Measurements from ENCODE around the gene LIMK2.
A peak's percentile ranks its signal among the peaks of the same experiment; 100 is the strongest.

Gene LIMK2

GRCh38 chr22:31271026-31271425 lies 58.9 kb downstream of the LIMK2 start:
- no peaks in the 10 kb centered on the region for H3K27me3 Mint-ChIP-seq
- H3K27ac Mint-ChIP-seq, result peak overlapping the region; percentile 84
- H3K36me3 Mint-ChIP-seq, result peaks cover 5% of the 10 kb centered on the region
- H3K4me3 Mint-ChIP-seq, result no peak overlapping the region
- no peaks in the 10 kb centered on the region for H3K9me3 Mint-ChIP-seq (ENCODE audit: low read depth)
- H3K4me1 Mint-ChIP-seq (ENCODE audit: low read depth), result peaks cover 58% of the 10 kb centered on the region

- H3K27me3 Mint-ChIP-seq, result no peaks in the 10 kb centered on the region
- no peaks in the 10 kb centered on the region for H3K9me3 Mint-ChIP-seq (ENCODE audit: low read depth)
- H3K4me3 Mint-ChIP-seq, result no peak overlapping the region
- H3K36me3 Mint-ChIP-seq, result peaks cover 5% of the 10 kb centered on the region
- peaks cover 60% of the 10 kb centered on the region for H3K4me1 Mint-ChIP-seq (ENCODE audit: low read depth)
- H3K27ac Mint-ChIP-seq, result peak overlapping the region; percentile 84
Observed at GRCh38 chr22:31271485-31271884, 59.4 kb downstream of the LIMK2 start.

- H3K4me1 Mint-ChIP-seq (ENCODE audit: low read depth), result peaks cover 69% of the 10 kb centered on the region
- H3K4me3 Mint-ChIP-seq, result no peak overlapping the region
- peak overlapping the region; percentile 80 for H3K27ac Mint-ChIP-seq
- H3K36me3 Mint-ChIP-seq, result peaks cover 2% of the 10 kb centered on the region
- H3K27me3 Mint-ChIP-seq, result no peaks in the 10 kb centered on the region
- H3K9me3 Mint-ChIP-seq (ENCODE audit: low read depth), result no peaks in the 10 kb centered on the region
Observed at GRCh38 chr22:31272522-31273446, 60.7 kb downstream of the LIMK2 start.

- Mint-ChIP-seq H3K36me3 (peaks cover 5% of the 10 kb centered on the region), H3K4me1 (ENCODE audit: low read depth) (peaks cover 78% of the 10 kb centered on the region), H3K27ac (peak overlapping the region; percentile 81), H3K4me3 (no peak overlapping the region), H3K27me3 (no peaks in the 10 kb centered on the region), H3K9me3 (ENCODE audit: low read depth) (no peaks in the 10 kb centered on the region)
Observed at GRCh38 chr22:31274017-31274416, 61.9 kb downstream of the LIMK2 start.

GRCh38 chr22:31275018-31275417 lies 62.9 kb downstream of the LIMK2 start:
- H3K4me3 Mint-ChIP-seq, result no peak overlapping the region
- peaks cover 7% of the 10 kb centered on the region for H3K36me3 Mint-ChIP-seq

GRCh38 chr22:31275576-31275975 lies 63.5 kb downstream of the LIMK2 start:
- H3K4me1 Mint-ChIP-seq (ENCODE audit: low read depth), result peaks cover 83% of the 10 kb centered on the region
- H3K36me3 Mint-ChIP-seq, result peaks cover 11% of the 10 kb centered on the region
- no peak overlapping the region for H3K4me3 Mint-ChIP-seq
- H3K27me3 Mint-ChIP-seq, result no peaks in the 10 kb centered on the region
- no peaks in the 10 kb centered on the region for H3K9me3 Mint-ChIP-seq (ENCODE audit: low read depth)
- H3K27ac Mint-ChIP-seq, result peak overlapping the region; percentile 81

More at GRCh38 chr22:31275018-31275417, 62.9 kb downstream of the LIMK2 start:
- Mint-ChIP-seq H3K27me3 (no peaks in the 10 kb centered on the region), H3K9me3 (ENCODE audit: low read depth) (no peaks in the 10 kb centered on the region), H3K4me1 (ENCODE audit: low read depth) (peaks cover 83% of the 10 kb centered on the region), H3K27ac (peak overlapping the region; percentile 81)

- H3K27me3 Mint-ChIP-seq, result no peaks in the 10 kb centered on the region
- H3K9me3 Mint-ChIP-seq (ENCODE audit: low read depth), result no peaks in the 10 kb centered on the region
- H3K36me3 Mint-ChIP-seq, result peaks cover 12% of the 10 kb centered on the region
- H3K4me3 Mint-ChIP-seq, result no peak overlapping the region
- peak overlapping the region; percentile 81 for H3K27ac Mint-ChIP-seq
- peaks cover 85% of the 10 kb centered on the region for H3K4me1 Mint-ChIP-seq (ENCODE audit: low read depth)
Observed at GRCh38 chr22:31276426-31277167, 64.5 kb downstream of the LIMK2 start.

GRCh38 chr22:31277741-31278140 lies 65.6 kb downstream of the LIMK2 start:
- Mint-ChIP-seq H3K4me3 (peak overlapping the region; percentile 28), H3K9me3 (ENCODE audit: low read depth) (no peaks in the 10 kb centered on the region), H3K27me3 (no peaks in the 10 kb centered on the region), H3K27ac (peak overlapping the region; percentile 99), H3K4me1 (ENCODE audit: low read depth) (peaks cover 89% of the 10 kb centered on the region), H3K36me3 (peaks cover 12% of the 10 kb centered on the region)

- no peaks in the 10 kb centered on the region for H3K9me3 Mint-ChIP-seq (ENCODE audit: low read depth)
- H3K36me3 Mint-ChIP-seq, result peaks cover 12% of the 10 kb centered on the region
- peak overlapping the region; percentile 28 for H3K4me3 Mint-ChIP-seq
- peaks cover 89% of the 10 kb centered on the region for H3K4me1 Mint-ChIP-seq (ENCODE audit: low read depth)
- H3K27ac Mint-ChIP-seq, result peak overlapping the region; percentile 99
- no peaks in the 10 kb centered on the region for H3K27me3 Mint-ChIP-seq
Observed at GRCh38 chr22:31278151-31278621, 66.1 kb downstream of the LIMK2 start.

GRCh38 chr22:31278626-31279326 lies 66.7 kb downstream of the LIMK2 start:
- Mint-ChIP-seq H3K9me3 (ENCODE audit: low read depth) (no peaks in the 10 kb centered on the region), H3K4me1 (ENCODE audit: low read depth) (peaks cover 91% of the 10 kb centered on the region), H3K36me3 (peaks cover 12% of the 10 kb centered on the region), H3K27me3 (no peaks in the 10 kb centered on the region), H3K27ac (peak overlapping the region; percentile 99), H3K4me3 (peak overlapping the region; percentile 62)

GRCh38 chr22:31279327-31279669 lies 67.2 kb downstream of the LIMK2 start:
- Mint-ChIP-seq H3K4me3 (peak overlapping the region; percentile 62), H3K36me3 (peaks cover 10% of the 10 kb centered on the region), H3K27ac (peak overlapping the region; percentile 99), H3K4me1 (ENCODE audit: low read depth) (peaks cover 93% of the 10 kb centered on the region), H3K9me3 (ENCODE audit: low read depth) (no peaks in the 10 kb centered on the region), H3K27me3 (no peaks in the 10 kb centered on the region)

- peaks cover 10% of the 10 kb centered on the region for H3K36me3 Mint-ChIP-seq
- peak overlapping the region; percentile 99 for H3K27ac Mint-ChIP-seq
- H3K27me3 Mint-ChIP-seq, result no peaks in the 10 kb centered on the region
- no peaks in the 10 kb centered on the region for H3K9me3 Mint-ChIP-seq (ENCODE audit: low read depth)
- peak overlapping the region; percentile 20 for H3K4me3 Mint-ChIP-seq
- peaks cover 93% of the 10 kb centered on the region for H3K4me1 Mint-ChIP-seq (ENCODE audit: low read depth)
Observed at GRCh38 chr22:31279821-31280505, 67.9 kb downstream of the LIMK2 start.

- no peak overlapping the region for H3K4me3 Mint-ChIP-seq
- peak overlapping the region; percentile 99 for H3K27ac Mint-ChIP-seq
- peaks cover 12% of the 10 kb centered on the region for H3K36me3 Mint-ChIP-seq
- no peaks in the 10 kb centered on the region for H3K27me3 Mint-ChIP-seq
- H3K4me1 Mint-ChIP-seq (ENCODE audit: low read depth), result peaks cover 96% of the 10 kb centered on the region
- no peaks in the 10 kb centered on the region for H3K9me3 Mint-ChIP-seq (ENCODE audit: low read depth)
Observed at GRCh38 chr22:31281733-31282132, 69.6 kb downstream of the LIMK2 start.

- no peaks in the 10 kb centered on the region for H3K27me3 Mint-ChIP-seq
- H3K36me3 Mint-ChIP-seq, result peaks cover 15% of the 10 kb centered on the region
- H3K4me1 Mint-ChIP-seq (ENCODE audit: low read depth), result peaks cover 96% of the 10 kb centered on the region
- peak overlapping the region; percentile 8 for H3K4me3 Mint-ChIP-seq
- H3K9me3 Mint-ChIP-seq (ENCODE audit: low read depth), result no peaks in the 10 kb centered on the region
- peak overlapping the region; percentile 99 for H3K27ac Mint-ChIP-seq
Observed at GRCh38 chr22:31282748-31283468, 70.8 kb downstream of the LIMK2 start.

All from activated naive CD8-positive, alpha-beta T cell (primary cell).